Esophagus squamous epithelium (tissue), 5 donors: Measurements from ENCODE around the gene AOX1. TPM values are rescaled to one million over a fixed set of nuclear protein-coding genes. Genes with fewer than 3 reads are reported as not detected.

Experiments used
- DNase-seq: peaks from one replicate; lab custom pipeline; 2025; lab: John Stamatoyannopoulos, UW
- H3K27ac ChIP-seq, 4 donors: fragments of 200-600 bp; sonication (generic); one replicate each; pipeline ENCODE4 v1.5.1; 2016 to 2019; ENCODE audit warnings: mild to moderate bottlenecking in 1 of 4
- H3K27me3 ChIP-seq, 4 donors: fragments of 200-600 bp; sonication (generic); 1 replicate in 3 of 4; 2 replicates in 1 of 4; pipeline versions ENCODE4 v1.5.1 to v1.6.0; 2017 to 2021; ENCODE audit warnings: antibody characterized with exemption in 1 of 4
- H3K36me3 ChIP-seq, 3 donors: fragments of 200-600 bp; sonication (generic); one replicate each; pipeline ENCODE4 v1.5.1; 2016 to 2019
- H3K4me1 ChIP-seq, 3 donors: fragments of 200-600 bp; sonication (generic); one replicate each; pipeline ENCODE4 v1.5.1; 2017 to 2019
- H3K4me3 ChIP-seq, 4 donors: fragments of 200-600 bp; sonication (generic); 1 replicate in 3 of 4; 2 replicates in 1 of 4; pipeline ENCODE4 v1.5.1; 2016 to 2019; ENCODE audit warnings: mild to moderate bottlenecking in 2 of 4, moderate library complexity in 1 of 4
- H3K9me3 ChIP-seq, 3 donors: fragments of 200-600 bp; sonication (generic); one replicate each; pipeline ENCODE4 v1.5.1; 2016 to 2019
- CTCF ChIP-seq, 6 experiments: fragments of 450-650 bp in 4 of 6; fragments of 200-600 bp in 2 of 6; sonication (generic) in 2 of 6; IDR thresholded peaks; one replicate each; pipeline ENCODE4 v1.5.1; 2016 to 2019; ENCODE audit warnings: antibody characterized with exemption in 6 of 6, mild to moderate bottlenecking in 4 of 6, moderate library complexity in 4 of 6
- POLR2A ChIP-seq, 4 donors: fragments of 450-650 bp; IDR thresholded peaks; one replicate each; pipeline ENCODE4 v1.6.1; 2017; ENCODE audit warnings: antibody characterized with exemption in 4 of 4, mild to moderate bottlenecking in 4 of 4, moderate library complexity in 3 of 4
- WGBS, 2 donors: methylation state at CpG; one replicate each; pipeline ENCODE4 v1.1.5; 2018; 5-methylcytosine and 5-hydroxymethylcytosine counted together
- intact Hi-C: fragments of 100-400 bp; cut with DNase I; formaldehyde crosslinking; loops from one replicate; pipeline ENCODE4 v1.15.0; 2022
- total RNA-seq, 4 donors: library from RNA; depleted of rRNA; stranded (reverse); fragments of >200 nt; gene quantifications; one replicate each; pipeline ENCODE4 v1.1.0, GENCODE V29; 2016
- donor health status: DM: yes; HTN: yes; CAD: no.

The AOX1 gene
- total RNA-seq, 4 donors from 2014 or later = 3.2 to 69.4 (median 14.6) TPM

GRCh38 chr2:200634231-200634964 lies 48.6 kb downstream of the AOX1 start:
- no peaks in the 10 kb centered on the region for H3K9me3 ChIP-seq
- DNase-seq = no peak
- no peak overlapping the region for H3K27ac ChIP-seq
- peaks cover 0 to 16% (median 0%) of the 10 kb centered on the region in 3 donors for H3K36me3 ChIP-seq
- no peak overlapping the region for H3K4me3 ChIP-seq
- TF ChIP-seq POLR2A (IDR thresholded peaks at IDR 0.05) (no peak), CTCF (IDR thresholded peaks at IDR 0.05) (no peak)
- intact Hi-C loops = no loop called here
- H3K27me3 ChIP-seq = no peaks in the 10 kb centered on the region
- WGBS, 2 donors = 96% methylated on average over 7 of the region's 7 CpGs
- H3K4me1 ChIP-seq = no peaks in the 10 kb centered on the region

GRCh38 chr2:200635251-200635650 lies 49.4 kb downstream of the AOX1 start:
- H3K4me3 ChIP-seq = no peak overlapping the region
- no peaks in the 10 kb centered on the region for H3K9me3 ChIP-seq
- no peaks in the 10 kb centered on the region for H3K4me1 ChIP-seq
- peaks cover 0 to 16% (median 0%) of the 10 kb centered on the region in 3 donors for H3K36me3 ChIP-seq
- no peak overlapping the region for H3K27ac ChIP-seq
- TF ChIP-seq CTCF (IDR thresholded peaks at IDR 0.05) (no peak), POLR2A (IDR thresholded peaks at IDR 0.05) (no peak)
- no peak for DNase-seq
- no peaks in the 10 kb centered on the region for H3K27me3 ChIP-seq
- intact Hi-C loops = no loop called here

- Histone ChIP-seq H3K27me3 (no peaks in the 10 kb centered on the region), H3K4me1 (no peaks in the 10 kb centered on the region), H3K27ac (no peak overlapping the region), H3K9me3 (no peaks in the 10 kb centered on the region), H3K4me3 (no peak overlapping the region), H3K36me3 (peaks cover 0 to 33% (median 0%) of the 10 kb centered on the region in 3 donors)
- DNase-seq = no peak
- TF ChIP-seq CTCF (IDR thresholded peaks at IDR 0.05) (no peak), POLR2A (IDR thresholded peaks at IDR 0.05) (no peak)
- intact Hi-C loops = no loop called here
- WGBS, 2 donors = 80% methylated on average over 9 of the region's 9 CpGs
Measured at GRCh38 chr2:200637901-200638300, 52.1 kb downstream of the AOX1 start.

DNA sequence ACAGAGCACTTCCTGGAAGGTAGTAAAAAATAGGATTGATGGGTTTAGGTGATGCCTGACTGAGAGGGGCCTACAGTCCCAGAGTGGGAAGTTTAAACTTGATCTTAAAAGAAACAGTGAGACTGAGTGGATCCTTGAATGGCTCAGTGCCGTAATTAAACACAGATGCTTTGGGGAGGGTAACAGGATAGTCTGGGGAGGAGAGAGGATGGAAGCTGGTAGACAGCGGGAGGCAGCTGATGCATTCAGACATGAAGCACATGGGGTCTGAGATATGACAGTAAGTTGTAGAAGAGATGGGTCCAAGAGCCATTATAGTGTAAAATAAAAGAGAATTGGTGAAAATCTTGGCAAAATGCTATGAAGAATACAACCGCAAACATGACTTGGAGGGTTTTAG lies 54.4 kb downstream of the AOX1 start:
- Histone ChIP-seq H3K4me1 (no peaks in the 10 kb centered on the region), H3K27me3 (no peaks in the 10 kb centered on the region), H3K4me3 (no peak overlapping the region), H3K27ac (no peak overlapping the region), H3K9me3 (no peaks in the 10 kb centered on the region), H3K36me3 (peaks cover 0 to 27% (median 0%) of the 10 kb centered on the region in 3 donors)
- DNase-seq = no peak
- intact Hi-C loops = no loop called here
- 89 to 94% methylated on average over 3 of the region's 3 CpGs for WGBS, 2 donors
- TF ChIP-seq CTCF (IDR thresholded peaks at IDR 0.05) (no peak), POLR2A (IDR thresholded peaks at IDR 0.05) (no peak)

- WGBS, 2 donors = 84 to 86% methylated on average over 7 of the region's 7 CpGs
- no peak for DNase-seq
- H3K9me3 ChIP-seq = no peaks in the 10 kb centered on the region
- no peaks in the 10 kb centered on the region for H3K4me1 ChIP-seq
- no peak for TF ChIP-seq CTCF (IDR thresholded peaks at IDR 0.05)
- no peak for TF ChIP-seq POLR2A (IDR thresholded peaks at IDR 0.05)
- intact Hi-C loops = no loop called here
- H3K27ac ChIP-seq = no peak overlapping the region
- H3K36me3 ChIP-seq = peaks cover 0 to 22% (median 0%) of the 10 kb centered on the region in 3 donors
- H3K4me3 ChIP-seq = no peak overlapping the region
- no peaks in the 10 kb centered on the region for H3K27me3 ChIP-seq
Measured at GRCh38 chr2:200640901-200641300, 55.1 kb downstream of the AOX1 start.
